Skeletal muscle satellite cell (primary cell): ENCODE data around the gene ZSCAN10.
"Not testable (repeated sequence)": the region's sequence is repeated elsewhere in the genome, so short reads cannot be mapped to it uniquely, and the experiment has no call there.

Experiments used
- H3K27me3 ChIP-seq: 2 replicates; pipeline ENCODE4 v1.7.0; 2013; ENCODE audit warnings: low read length; ENCODE audit not compliant: control insufficient read depth, insufficient read depth
- H3K36me3 ChIP-seq: 2 replicates; pipeline ENCODE4 v1.7.0; 2013; ENCODE audit warnings: mild to moderate bottlenecking, control low read depth, low read length; ENCODE audit not compliant: insufficient read depth
- H3K4me1 ChIP-seq: 2 replicates; pipeline ENCODE4 v1.7.0; 2013; ENCODE audit warnings: low read length; ENCODE audit not compliant: control insufficient read depth, insufficient read depth
- H3K4me2 ChIP-seq: 2 replicates; pipeline ENCODE4 v1.7.0; 2013; ENCODE audit warnings: mild to moderate bottlenecking, low read length
- H3K4me3 ChIP-seq: 2 replicates; pipeline ENCODE4 v1.7.0; 2013; ENCODE audit warnings: low read length
- H3K9ac ChIP-seq: 2 replicates; pipeline ENCODE4 v1.7.0; 2013; ENCODE audit warnings: mild to moderate bottlenecking, low read depth, low read length, moderate library complexity
- H3K9me3 ChIP-seq: replicated peaks from 2 replicates; pipeline ENCODE4 v1.7.0; 2013; ENCODE audit warnings: mild to moderate bottlenecking, control low read depth, low read length

ZSCAN10 gene

GRCh38 chr16:3087243-3088235, 11.6 kb downstream of the ZSCAN10 start:
- no peaks in the 10 kb centered on the region for H3K9me3 ChIP-seq
- no peak overlapping the region for H3K4me3 ChIP-seq
- H3K27me3 ChIP-seq, result peaks cover 42% of the 10 kb centered on the region
- no peak overlapping the region for H3K9ac ChIP-seq
- H3K4me1 ChIP-seq, result no peaks in the 10 kb centered on the region
- H3K4me2 ChIP-seq, result no peak overlapping the region
- no peaks in the 10 kb centered on the region for H3K36me3 ChIP-seq

GRCh38 chr16:3086596-3087242, 12.4 kb downstream of the ZSCAN10 start:
- H3K36me3 ChIP-seq, result no peaks in the 10 kb centered on the region
- H3K4me3 ChIP-seq, result no peak overlapping the region
- H3K9ac ChIP-seq, result no peak overlapping the region
- H3K9me3 ChIP-seq, result no peaks in the 10 kb centered on the region
- H3K4me2 ChIP-seq, result no peak overlapping the region
- peaks cover 34% of the 10 kb centered on the region for H3K27me3 ChIP-seq
- no peaks in the 10 kb centered on the region for H3K4me1 ChIP-seq

GRCh38 chr16:3085868-3086595, 13.1 kb downstream of the ZSCAN10 start:
- Histone ChIP-seq H3K9me3 (no peaks in the 10 kb centered on the region), H3K4me1 (no peaks in the 10 kb centered on the region), H3K27me3 (peaks cover 29% of the 10 kb centered on the region), H3K9ac (no peak overlapping the region), H3K36me3 (no peaks in the 10 kb centered on the region), H3K4me3 (no peak overlapping the region), H3K4me2 (no peak overlapping the region)

- Histone ChIP-seq H3K4me2 (no peak overlapping the region), H3K9ac (no peak overlapping the region), H3K9me3 (no peaks in the 10 kb centered on the region), H3K4me3 (no peak overlapping the region), H3K27me3 (peaks cover 36% of the 10 kb centered on the region), H3K4me1 (no peaks in the 10 kb centered on the region), H3K36me3 (no peaks in the 10 kb centered on the region)
Observed at GRCh38 chr16:3084969-3085670, 14.0 kb downstream of the ZSCAN10 start.

- Histone ChIP-seq H3K9me3 (no peaks in the 10 kb centered on the region), H3K27me3 (peaks cover 42% of the 10 kb centered on the region), H3K36me3 (no peaks in the 10 kb centered on the region), H3K9ac (no peak overlapping the region), H3K4me1 (no peaks in the 10 kb centered on the region), H3K4me2 (no peak overlapping the region), H3K4me3 (no peak overlapping the region)
Observed at GRCh38 chr16:3084491-3084890, 14.6 kb downstream of the ZSCAN10 start.

GRCh38 chr16:3083408-3083807, 15.7 kb downstream of the ZSCAN10 start:
- not testable (repeated sequence) for H3K4me1 ChIP-seq
- H3K27me3 ChIP-seq, result peaks cover 41% of the 10 kb centered on the region

GRCh38 chr16:3081957-3082356, 17.1 kb downstream of the ZSCAN10 start:
- H3K9ac ChIP-seq, H3K9me3 ChIP-seq, H3K4me2 ChIP-seq, H3K4me1 ChIP-seq, H3K36me3 ChIP-seq, H3K4me3 ChIP-seq: not testable (repeated sequence)
- H3K27me3 ChIP-seq, result peaks cover 36% of the 10 kb centered on the region

More at GRCh38 chr16:3083408-3083807, 15.7 kb downstream of the ZSCAN10 start:
- H3K36me3 ChIP-seq, H3K9me3 ChIP-seq, H3K4me2 ChIP-seq, H3K9ac ChIP-seq, H3K4me3 ChIP-seq: not testable (repeated sequence)

GRCh38 chr16:3080024-3080423, 19.1 kb downstream of the ZSCAN10 start:
- H3K4me1 ChIP-seq, result no peaks in the 10 kb centered on the region
- H3K9me3 ChIP-seq, result no peaks in the 10 kb centered on the region
- peaks cover 46% of the 10 kb centered on the region for H3K27me3 ChIP-seq
- no peaks in the 10 kb centered on the region for H3K36me3 ChIP-seq
- no peak overlapping the region for H3K9ac ChIP-seq
- H3K4me2 ChIP-seq, result no peak overlapping the region
- H3K4me3 ChIP-seq, result no peak overlapping the region

- Histone ChIP-seq H3K4me2 (no peak overlapping the region), H3K36me3 (no peaks in the 10 kb centered on the region), H3K27me3 (peaks cover 56% of the 10 kb centered on the region), H3K9me3 (no peaks in the 10 kb centered on the region), H3K9ac (no peak overlapping the region), H3K4me1 (no peaks in the 10 kb centered on the region), H3K4me3 (no peak overlapping the region)
Observed at GRCh38 chr16:3076577-3076976, 22.5 kb downstream of the ZSCAN10 start.

GRCh38 chr16:3075946-3076345, 23.1 kb downstream of the ZSCAN10 start:
- not testable (repeated sequence) for H3K9ac ChIP-seq, H3K9me3 ChIP-seq, H3K36me3 ChIP-seq, H3K4me2 ChIP-seq, H3K4me3 ChIP-seq, H3K4me1 ChIP-seq
- H3K27me3 ChIP-seq, result peaks cover 60% of the 10 kb centered on the region

- H3K9ac ChIP-seq, result no peak overlapping the region
- no peaks in the 10 kb centered on the region for H3K36me3 ChIP-seq
- H3K27me3 ChIP-seq, result peaks cover 56% of the 10 kb centered on the region
- no peaks in the 10 kb centered on the region for H3K9me3 ChIP-seq
- no peak overlapping the region for H3K4me3 ChIP-seq
- H3K4me1 ChIP-seq, result no peaks in the 10 kb centered on the region
- no peak overlapping the region for H3K4me2 ChIP-seq
Observed at GRCh38 chr16:3075523-3075915, 23.6 kb downstream of the ZSCAN10 start.
